Parathyroid adenoma (tissue), 2 donors: Measurements from ENCODE around the gene SNX10.

Source experiments
- H2AFZ ChIP-seq: fragments of 300-600 bp; sonication (generic); one replicate; pipeline ENCODE4 v1.7.0; 2017; ENCODE audit warnings: antibody characterized with exemption, mild to moderate bottlenecking
- H3K27ac ChIP-seq: fragments of 300-600 bp; sonication (generic); one replicate; pipeline ENCODE4 v1.7.0; 2017
- H3K27me3 ChIP-seq: fragments of 300-600 bp; sonication (generic); one replicate; pipeline ENCODE4 v1.7.0; 2017; ENCODE audit warnings: low read length; ENCODE audit not compliant: control insufficient read depth, insufficient read depth
- H3K36me3 ChIP-seq: fragments of 300-600 bp; sonication (generic); one replicate; pipeline ENCODE4 v1.7.0; 2017; ENCODE audit warnings: low read length; ENCODE audit not compliant: control insufficient read depth, insufficient read depth
- H3K4me1 ChIP-seq: fragments of 300-600 bp; sonication (generic); one replicate; pipeline ENCODE4 v1.7.0; 2017; ENCODE audit warnings: control low read depth
- H3K4me2 ChIP-seq: fragments of 300-600 bp; sonication (generic); one replicate; pipeline ENCODE4 v1.7.0; 2017; ENCODE audit warnings: low read length
- H3K4me3 ChIP-seq: fragments of 300-600 bp; sonication (generic); one replicate; pipeline ENCODE4 v1.7.0; 2017; ENCODE audit warnings: low read depth, low read length
- H3K79me2 ChIP-seq: fragments of 300-600 bp; sonication (generic); one replicate; pipeline ENCODE4 v1.7.0; 2017; ENCODE audit warnings: control low read depth
- H3K9ac ChIP-seq: fragments of 300-600 bp; sonication (generic); one replicate; pipeline ENCODE4 v1.7.0; 2017; ENCODE audit warnings: mild to moderate bottlenecking
- H3K9me3 ChIP-seq: fragments of 300-600 bp; sonication (generic); one replicate; pipeline ENCODE4 v1.7.0; 2017; ENCODE audit warnings: low read length; ENCODE audit not compliant: control insufficient read depth
- TF ChIP-seq, protein P1 (sequence below): fragments of 300-600 bp; sonication (generic); IDR thresholded peaks from one replicate; pipeline ENCODE4 v1.7.0; 2017; ENCODE audit warnings: antibody characterized with exemption, mild to moderate bottlenecking
- donor health status: primary hyperparathyroidism.

SNX10 gene

GRCh38 chr7:26346611-26347203 lies 55.0 kb downstream of the SNX10 start:
- TF ChIP-seq, protein P1, sequence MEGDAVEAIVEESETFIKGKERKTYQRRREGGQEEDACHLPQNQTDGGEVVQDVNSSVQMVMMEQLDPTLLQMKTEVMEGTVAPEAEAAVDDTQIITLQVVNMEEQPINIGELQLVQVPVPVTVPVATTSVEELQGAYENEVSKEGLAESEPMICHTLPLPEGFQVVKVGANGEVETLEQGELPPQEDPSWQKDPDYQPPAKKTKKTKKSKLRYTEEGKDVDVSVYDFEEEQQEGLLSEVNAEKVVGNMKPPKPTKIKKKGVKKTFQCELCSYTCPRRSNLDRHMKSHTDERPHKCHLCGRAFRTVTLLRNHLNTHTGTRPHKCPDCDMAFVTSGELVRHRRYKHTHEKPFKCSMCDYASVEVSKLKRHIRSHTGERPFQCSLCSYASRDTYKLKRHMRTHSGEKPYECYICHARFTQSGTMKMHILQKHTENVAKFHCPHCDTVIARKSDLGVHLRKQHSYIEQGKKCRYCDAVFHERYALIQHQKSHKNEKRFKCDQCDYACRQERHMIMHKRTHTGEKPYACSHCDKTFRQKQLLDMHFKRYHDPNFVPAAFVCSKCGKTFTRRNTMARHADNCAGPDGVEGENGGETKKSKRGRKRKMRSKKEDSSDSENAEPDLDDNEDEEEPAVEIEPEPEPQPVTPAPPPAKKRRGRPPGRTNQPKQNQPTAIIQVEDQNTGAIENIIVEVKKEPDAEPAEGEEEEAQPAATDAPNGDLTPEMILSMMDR, result no peak
- no peak overlapping the region for H3K4me3 ChIP-seq
- no peaks in the 10 kb centered on the region for H3K79me2 ChIP-seq
- H3K9me3 ChIP-seq, result no peaks in the 10 kb centered on the region
- H3K36me3 ChIP-seq, result no peaks in the 10 kb centered on the region
- no peak overlapping the region for H3K9ac ChIP-seq
- H2AFZ ChIP-seq, result no peak overlapping the region
- H3K4me1 ChIP-seq, result no peaks in the 10 kb centered on the region
- no peaks in the 10 kb centered on the region for H3K27me3 ChIP-seq
- no peak overlapping the region for H3K27ac ChIP-seq
- H3K4me2 ChIP-seq, result no peak overlapping the region

- H3K4me3 ChIP-seq, result no peak overlapping the region
- H3K27me3 ChIP-seq, result no peaks in the 10 kb centered on the region
- no peak overlapping the region for H2AFZ ChIP-seq
- H3K27ac ChIP-seq, result no peak overlapping the region
- no peaks in the 10 kb centered on the region for H3K4me1 ChIP-seq
- no peak overlapping the region for H3K4me2 ChIP-seq
- no peaks in the 10 kb centered on the region for H3K79me2 ChIP-seq
- H3K9me3 ChIP-seq, result no peaks in the 10 kb centered on the region
- no peaks in the 10 kb centered on the region for H3K36me3 ChIP-seq
- H3K9ac ChIP-seq, result no peak overlapping the region
- TF ChIP-seq, protein P1, result no peak
These were observed 56.7 kb downstream of the SNX10 start for GRCh38 chr7:26348234-26348851.

- Histone ChIP-seq H3K79me2 (no peaks in the 10 kb centered on the region), H3K4me2 (no peak overlapping the region), H3K27me3 (no peaks in the 10 kb centered on the region), H3K36me3 (no peaks in the 10 kb centered on the region), H3K4me1 (no peaks in the 10 kb centered on the region), H3K27ac (no peak overlapping the region), H3K9ac (no peak overlapping the region), H3K4me3 (no peak overlapping the region), H2AFZ (no peak overlapping the region), H3K9me3 (no peaks in the 10 kb centered on the region)
- TF ChIP-seq, protein P1, result no peak
These were observed 57.6 kb downstream of the SNX10 start for GRCh38 chr7:26349005-26349915.

GRCh38 chr7:26351171-26351570 lies 59.5 kb downstream of the SNX10 start:
- Histone ChIP-seq H3K79me2 (no peaks in the 10 kb centered on the region), H3K4me3 (no peak overlapping the region), H2AFZ (no peak overlapping the region), H3K4me2 (no peak overlapping the region), H3K9ac (no peak overlapping the region), H3K27me3 (no peaks in the 10 kb centered on the region), H3K27ac (no peak overlapping the region), H3K4me1 (no peaks in the 10 kb centered on the region), H3K9me3 (no peaks in the 10 kb centered on the region), H3K36me3 (no peaks in the 10 kb centered on the region)
- TF ChIP-seq, protein P1, result no peak
